Spinal cord (tissue), 10 donors: ENCODE data around the gene OAS1. TPM values are rescaled to one million over a fixed set of nuclear protein-coding genes. Genes with fewer than 3 reads are reported as not detected.

Source experiments
- DNase-seq, 6 donors: peaks; one replicate each; pipeline versions ENCODE4 v3.0.0 to v3.0.0-alpha.2; 2013 to 2015; ENCODE audit warnings: low spot score in 6 of 6, low read depth in 4 of 6
- H3K27ac ChIP-seq: one replicate; pipeline ENCODE4 v1.5.1; 2013; ENCODE audit warnings: low read depth, low read length, control low read depth
- H3K27me3 ChIP-seq: one replicate; pipeline ENCODE4 v1.6.1; 2013; ENCODE audit warnings: low read length; ENCODE audit not compliant: control insufficient read depth, insufficient read depth
- H3K36me3 ChIP-seq: one replicate; pipeline ENCODE4 v1.6.1; 2013; ENCODE audit warnings: low read length; ENCODE audit not compliant: control insufficient read depth, insufficient read depth
- H3K4me1 ChIP-seq: one replicate; pipeline ENCODE4 v1.6.1; 2013; ENCODE audit warnings: low read length; ENCODE audit not compliant: control insufficient read depth, insufficient read depth
- H3K4me3 ChIP-seq: one replicate; pipeline ENCODE4 v1.5.1; 2013; ENCODE audit warnings: low read depth, low read length, control low read depth
- H3K9me3 ChIP-seq: one replicate; pipeline ENCODE4 v1.6.1; 2013; ENCODE audit warnings: low read length; ENCODE audit not compliant: control insufficient read depth, insufficient read depth
- WGBS: methylation state at CpG from one replicate; pipeline ENCODE4 v1.1.5; 2013; ENCODE audit warnings: missing lambda C conversion rate; ENCODE audit not compliant: insufficient coverage; 5-methylcytosine and 5-hydroxymethylcytosine counted together
- polyA plus RNA-seq, 2 donors: library from polyadenylated mRNA; unstranded; fragments of 120-200 nt; gene quantifications; one replicate each; pipeline ENCODE4 v1.2.1, GENCODE V29; 2013; ENCODE audit not compliant: insufficient read length in 2 of 2
- total RNA-seq, 2 donors: library from RNA; depleted of rRNA in 1 of 2; stranded (reverse); fragments of 120-200 nt in 1 of 2; fragments of >200 nt in 1 of 2; gene quantifications; one replicate each; pipeline versions ENCODE4 v1.2.3 to v1.2.4, GENCODE V29; 2013 to 2014
- donor health status: healthy.

The OAS1 gene
- total and polyA plus RNA-seq, 4 donors, result 5.3 to 14.5 (median 10.0) TPM

DNA sequence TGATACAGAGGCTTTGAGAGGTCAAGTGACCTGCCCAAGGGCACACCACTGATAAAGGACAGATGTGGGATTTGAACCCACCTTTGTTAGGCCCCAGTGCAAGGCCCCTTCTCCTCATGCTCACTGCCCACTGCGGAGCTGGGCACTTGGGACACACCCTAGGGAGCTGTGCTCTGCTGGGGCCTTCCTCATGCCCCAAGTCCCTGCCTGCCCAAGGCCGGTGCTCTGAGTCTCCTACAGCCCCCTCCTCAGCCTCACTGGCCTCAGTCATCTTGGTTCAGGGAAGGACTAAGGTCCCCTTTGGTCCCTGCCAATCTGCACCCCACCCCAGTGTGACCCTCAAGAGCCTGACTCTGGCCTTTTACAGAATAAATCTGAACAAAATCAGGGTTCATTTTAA lies 23.6 kb downstream of the OAS1 start:
- no peak for DNase-seq
- no peaks in the 10 kb centered on the region for H3K4me1 ChIP-seq
- WGBS, result 92% methylated on average over 2 of the region's 2 CpGs
- no peaks in the 10 kb centered on the region for H3K27me3 ChIP-seq
- no peak overlapping the region for H3K4me3 ChIP-seq
- no peaks in the 10 kb centered on the region for H3K9me3 ChIP-seq
- no peaks in the 10 kb centered on the region for H3K36me3 ChIP-seq
- H3K27ac ChIP-seq, result no peak overlapping the region

DNA sequence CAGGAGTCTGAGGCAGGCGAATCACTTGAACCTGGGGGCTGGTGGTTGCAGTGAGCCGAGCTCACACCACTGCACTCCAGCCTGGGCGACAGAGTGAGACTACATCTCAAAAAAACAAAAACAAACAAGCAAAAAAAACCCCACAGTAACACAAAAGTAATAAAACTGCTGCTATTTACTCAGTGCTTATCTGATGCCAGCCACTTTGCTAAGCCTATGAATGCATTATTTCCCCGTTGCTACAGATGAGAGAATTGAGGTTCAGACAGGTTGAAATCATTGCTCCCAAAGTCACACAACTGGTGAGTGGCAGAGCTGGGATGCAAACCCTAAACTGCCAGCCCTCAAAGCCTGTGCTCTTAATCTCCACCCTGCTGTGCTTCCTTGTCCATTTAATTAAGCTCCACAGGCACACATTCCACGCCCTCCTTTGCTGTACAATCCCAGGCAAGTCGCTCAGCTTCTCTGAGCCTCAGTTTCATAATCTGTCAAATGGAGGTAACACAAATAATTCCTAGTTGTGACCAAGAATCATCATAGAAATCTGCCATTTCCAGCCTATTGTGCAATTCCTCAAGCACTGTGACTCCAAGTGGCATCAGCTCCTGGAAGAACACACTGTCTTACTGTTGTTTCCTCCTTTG lies 25.8 kb downstream of the OAS1 start:
- Histone ChIP-seq H3K27ac (no peak overlapping the region), H3K36me3 (no peaks in the 10 kb centered on the region), H3K9me3 (no peaks in the 10 kb centered on the region), H3K4me3 (no peak overlapping the region), H3K27me3 (no peaks in the 10 kb centered on the region), H3K4me1 (no peaks in the 10 kb centered on the region)
- 49% methylated on average over 6 of the region's 6 CpGs for WGBS
- DNase-seq, result peak in 1 of 6 donors; percentile 12

DNA sequence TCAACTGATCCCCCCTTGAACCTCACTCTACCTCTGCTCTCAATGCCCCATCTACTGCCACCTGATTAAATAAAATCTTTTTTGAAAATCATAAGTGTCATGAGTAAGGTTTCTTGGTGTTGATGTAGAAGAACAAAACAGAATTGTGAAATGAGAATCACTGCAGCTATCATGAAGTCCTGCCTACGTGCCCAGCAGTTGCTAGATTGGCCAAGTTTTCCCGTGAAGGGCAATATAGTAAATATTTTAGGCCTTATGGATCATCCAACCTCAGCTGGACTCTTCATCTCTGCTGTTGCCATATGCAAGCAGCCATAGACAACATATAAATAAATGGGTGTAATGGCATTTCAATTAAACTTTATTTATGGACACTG lies 26.4 kb downstream of the OAS1 start:
- WGBS, result 100% methylated on average over 1 of the region's 2 CpGs
- H3K9me3 ChIP-seq, result no peaks in the 10 kb centered on the region
- no peak overlapping the region for H3K4me3 ChIP-seq
- H3K27me3 ChIP-seq, result no peaks in the 10 kb centered on the region
- H3K36me3 ChIP-seq, result no peaks in the 10 kb centered on the region
- H3K4me1 ChIP-seq, result peaks cover under 1% of the 10 kb centered on the region
- no peak for DNase-seq
- no peak overlapping the region for H3K27ac ChIP-seq

DNA sequence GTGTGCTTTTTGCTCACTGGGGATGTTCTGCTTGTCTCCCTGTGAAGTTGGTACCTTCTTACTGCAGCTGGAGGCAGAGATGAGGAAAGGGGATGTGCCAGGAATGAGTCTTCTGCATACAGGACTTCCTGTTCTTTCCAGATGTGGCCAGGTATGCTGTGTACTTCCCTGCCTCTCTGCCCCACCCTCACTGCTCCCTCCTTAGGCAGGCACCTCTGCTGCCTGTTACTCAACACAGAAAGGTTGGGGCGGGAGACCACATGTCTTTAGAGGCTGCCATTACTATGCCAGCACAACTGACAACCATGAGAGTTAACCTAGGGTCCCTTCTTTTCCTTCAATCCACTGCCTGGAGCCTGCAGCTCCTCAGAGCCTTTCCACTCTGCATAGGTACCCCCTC lies 29.5 kb downstream of the OAS1 start:
- Histone ChIP-seq H3K27me3 (no peaks in the 10 kb centered on the region), H3K27ac (no peak overlapping the region), H3K9me3 (no peaks in the 10 kb centered on the region), H3K4me3 (no peak overlapping the region), H3K36me3 (no peaks in the 10 kb centered on the region), H3K4me1 (peaks cover 13% of the 10 kb centered on the region)
- 85% methylated on average over 1 of the region's 1 CpG for WGBS
- no peak for DNase-seq

DNA sequence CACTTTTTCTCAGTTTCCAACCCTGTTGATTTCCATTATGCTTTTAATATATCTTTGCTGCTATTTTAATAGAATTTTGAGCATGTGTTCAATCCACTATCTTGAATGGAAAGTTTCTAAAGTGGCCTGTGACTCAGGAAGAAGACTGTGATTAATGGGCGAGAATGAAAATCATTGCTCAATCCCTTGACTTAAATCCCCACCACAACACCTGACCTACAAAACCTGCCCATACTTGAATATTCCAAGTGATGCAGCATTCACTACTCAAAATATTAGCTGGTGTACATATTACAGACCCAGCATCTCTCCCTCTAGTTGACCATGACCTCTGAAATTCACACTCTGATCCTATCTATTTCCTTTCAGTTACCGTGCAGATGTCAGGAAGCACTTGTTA lies 30.2 kb downstream of the OAS1 start:
- Histone ChIP-seq H3K9me3 (no peaks in the 10 kb centered on the region), H3K27ac (no peak overlapping the region), H3K27me3 (no peaks in the 10 kb centered on the region), H3K4me1 (peaks cover 13% of the 10 kb centered on the region), H3K4me3 (no peak overlapping the region), H3K36me3 (no peaks in the 10 kb centered on the region)
- no peak for DNase-seq
- WGBS, result no CpG with 5 or more reads among the region's 2 CpGs

DNA sequence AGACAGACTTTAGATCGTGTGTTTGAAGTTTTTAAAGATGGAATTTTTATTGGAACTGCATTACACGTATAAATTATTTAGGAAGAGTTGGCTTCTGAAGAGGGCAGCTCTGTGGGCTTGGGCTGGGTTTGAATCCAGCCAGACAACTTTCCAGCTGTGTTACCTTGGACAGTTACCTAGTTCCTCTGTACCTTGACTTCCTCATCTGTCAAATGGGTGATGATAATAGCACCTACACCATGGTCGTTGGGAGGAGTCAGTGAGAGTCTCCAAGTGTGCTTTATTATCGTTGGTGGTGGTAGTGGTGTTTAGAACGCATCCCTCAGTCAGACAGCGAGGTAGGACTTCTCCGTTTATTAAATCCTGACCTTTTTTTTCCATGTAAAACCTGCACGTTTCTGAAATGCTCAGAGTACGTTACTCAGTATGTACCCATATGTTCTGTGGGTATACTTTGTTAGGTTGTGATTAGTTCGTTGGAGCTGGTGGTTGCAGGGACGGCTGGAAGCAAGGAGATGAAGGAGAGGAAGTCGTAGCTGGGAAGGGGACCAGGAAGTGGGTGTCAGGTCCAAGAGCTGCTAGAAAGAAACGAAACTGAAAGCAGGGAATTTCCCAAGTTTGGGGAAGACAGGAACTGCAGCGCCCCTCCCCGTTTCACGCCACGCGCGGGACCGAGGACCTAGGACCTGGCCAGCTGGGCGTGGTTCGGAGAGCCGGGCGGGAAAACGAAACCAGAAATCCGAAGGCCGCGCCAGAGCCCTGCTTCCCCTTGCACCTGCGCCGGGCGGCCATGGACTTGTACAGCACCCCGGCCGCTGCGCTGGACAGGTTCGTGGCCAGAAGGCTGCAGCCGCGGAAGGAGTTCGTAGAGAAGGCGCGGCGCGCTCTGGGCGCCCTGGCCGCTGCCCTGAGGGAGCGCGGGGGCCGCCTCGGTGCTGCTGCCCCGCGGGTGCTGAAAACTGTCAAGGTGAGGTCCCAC lies 31.3 kb downstream of the OAS1 start, which contains the start of gene OAS3:
OAS3 (plus strand) TSS at position 734 of the 979 bp plus-strand sequence; CDS start at position 791, 57 bp downstream.
- H3K27ac ChIP-seq, result peak within 1 kb of the TSS; percentile 71
- H3K36me3 ChIP-seq, result no peaks in the 10 kb centered on the region
- H3K4me3 ChIP-seq, result peak within 1 kb of the TSS; percentile 66
- peak in 5 of 6 donors; percentile 19 to 84 (median 38) for DNase-seq
- H3K4me1 ChIP-seq, result peaks cover 13% of the 10 kb centered on the region
- H3K9me3 ChIP-seq, result no peaks in the 10 kb centered on the region
- no peaks in the 10 kb centered on the region for H3K27me3 ChIP-seq
- WGBS, result 9% methylated on average over 45 of the region's 50 CpGs

DNA sequence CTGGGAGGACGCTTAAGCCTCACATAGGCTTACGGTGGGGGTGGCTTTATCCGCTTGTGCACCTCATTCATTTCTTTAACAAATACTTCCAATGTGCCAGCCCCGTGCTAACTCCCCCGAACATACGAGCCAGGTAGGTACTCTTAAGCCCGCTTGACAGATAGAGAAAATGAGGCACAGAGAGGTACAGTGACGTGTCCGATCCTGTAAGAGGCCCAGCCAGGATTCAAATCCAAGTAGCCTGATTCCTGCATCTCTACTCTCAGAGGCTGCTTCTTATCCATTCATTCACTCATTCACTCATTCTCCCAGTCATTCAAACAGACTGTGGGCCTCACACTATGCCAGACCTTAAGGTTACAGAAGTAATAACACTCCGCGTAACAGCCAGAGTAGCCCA lies 32.0 kb downstream of the OAS1 start:
- H3K27me3 ChIP-seq, result no peaks in the 10 kb centered on the region
- no peaks in the 10 kb centered on the region for H3K36me3 ChIP-seq
- 35% methylated on average over 9 of the region's 11 CpGs for WGBS
- H3K9me3 ChIP-seq, result no peaks in the 10 kb centered on the region
- H3K4me3 ChIP-seq, result peak overlapping the region; percentile 66
- peak overlapping the region; percentile 71 for H3K27ac ChIP-seq
- peaks cover 13% of the 10 kb centered on the region for H3K4me1 ChIP-seq
- DNase-seq, result no peak

DNA sequence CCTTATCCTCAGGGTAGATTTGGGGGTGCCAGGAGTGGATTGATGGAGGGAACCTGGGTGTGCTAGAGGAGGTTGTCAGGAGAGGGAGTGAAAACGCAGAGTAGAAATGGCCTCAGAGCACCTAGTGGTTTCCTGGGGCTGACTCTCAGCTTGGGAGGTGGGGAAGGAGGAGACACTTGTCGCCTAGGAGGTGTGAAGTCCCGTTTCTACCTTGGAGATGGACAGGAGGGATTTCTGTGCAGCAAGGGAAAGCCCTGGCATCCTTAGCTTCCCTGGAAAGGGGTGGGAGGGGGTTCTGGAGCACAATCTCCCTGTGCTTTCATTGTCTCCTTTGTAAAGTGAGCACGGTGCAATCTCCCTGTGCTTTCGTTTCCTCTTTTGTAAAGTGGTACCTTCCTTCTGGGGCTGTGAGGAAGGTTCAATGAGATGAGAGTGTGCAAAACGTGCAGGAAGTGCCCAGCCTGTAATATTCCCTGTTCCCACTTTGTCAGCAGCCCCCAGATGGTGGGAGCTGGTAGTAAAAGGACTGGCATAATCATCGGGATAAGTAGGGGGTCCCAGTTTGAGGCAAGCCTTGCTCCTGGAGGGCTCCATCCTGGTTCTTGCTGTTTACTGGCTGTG lies 33.1 kb downstream of the OAS1 start:
- 73% methylated on average over 3 of the region's 7 CpGs for WGBS
- DNase-seq, result peak in 2 of 6 donors; percentile 37 to 43
- Histone ChIP-seq H3K27ac (no peak overlapping the region), H3K4me3 (no peak overlapping the region), H3K27me3 (no peaks in the 10 kb centered on the region), H3K36me3 (peaks cover 3% of the 10 kb centered on the region), H3K4me1 (peaks cover 13% of the 10 kb centered on the region), H3K9me3 (peaks cover 2% of the 10 kb centered on the region)

DNA sequence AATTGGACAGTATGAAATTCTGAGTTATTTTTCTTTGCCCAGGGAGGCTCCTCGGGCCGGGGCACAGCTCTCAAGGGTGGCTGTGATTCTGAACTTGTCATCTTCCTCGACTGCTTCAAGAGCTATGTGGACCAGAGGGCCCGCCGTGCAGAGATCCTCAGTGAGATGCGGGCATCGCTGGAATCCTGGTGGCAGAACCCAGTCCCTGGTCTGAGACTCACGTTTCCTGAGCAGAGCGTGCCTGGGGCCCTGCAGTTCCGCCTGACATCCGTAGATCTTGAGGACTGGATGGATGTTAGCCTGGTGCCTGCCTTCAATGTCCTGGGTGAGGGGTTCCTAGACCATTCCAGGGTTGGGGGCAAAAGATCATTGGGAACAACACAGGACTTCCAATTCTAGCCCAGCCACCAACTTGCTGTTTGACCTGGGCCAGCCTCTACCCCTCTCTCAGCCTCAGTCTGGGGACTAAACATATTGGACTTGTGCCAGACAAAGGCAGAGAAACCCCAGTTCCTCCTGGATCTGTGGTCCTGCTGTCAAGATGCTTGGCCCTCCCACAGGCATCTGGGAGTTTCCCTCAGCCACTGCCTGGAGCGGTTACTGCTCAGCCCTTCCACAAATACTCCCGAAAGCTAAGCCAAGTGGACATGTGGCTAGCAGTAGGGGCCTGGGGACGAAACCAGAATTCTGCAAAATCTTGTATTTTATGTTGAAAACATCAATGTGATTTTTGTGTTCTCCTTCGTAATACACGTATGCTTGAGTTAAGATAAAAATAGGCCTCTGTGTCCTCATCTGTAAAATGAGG lies 35.0 kb downstream of the OAS1 start:
- H3K4me1 ChIP-seq, result peaks cover 13% of the 10 kb centered on the region
- DNase-seq, result no peak
- H3K9me3 ChIP-seq, result peaks cover 2% of the 10 kb centered on the region
- peaks cover 3% of the 10 kb centered on the region for H3K36me3 ChIP-seq
- H3K27ac ChIP-seq, result no peak overlapping the region
- WGBS, result 86% methylated on average over 13 of the region's 16 CpGs
- no peaks in the 10 kb centered on the region for H3K27me3 ChIP-seq
- no peak overlapping the region for H3K4me3 ChIP-seq
